Natural killer cell (primary cell): ENCODE results near the gene PTPRR. TPM values are rescaled to one million over a fixed set of nuclear protein-coding genes. Genes with fewer than 3 reads are reported as not detected.

Experiments used
- ATAC-seq, 3 donors: fragments of 150-1000 bp in 2 of 3; fragments of 200-7000 bp in 1 of 3; cut with Tn5 transposase; 1 replicate in 1 of 3; 2 replicates in 2 of 3; pipeline ENCODE4 v1.10.0; 2021; ENCODE audit warnings: mild to moderate bottlenecking in 2 of 3, moderate library complexity in 2 of 3
- DNase-seq, 2 donors: peaks; one replicate each; pipeline versions ENCODE4 v3.0.0 to v3.0.0-alpha.2; 2013 to 2021; ENCODE audit warnings: mixed read lengths in 1 of 2
- H3K27ac ChIP-seq: one replicate; pipeline ENCODE4 v1.5.1; 2013; ENCODE audit warnings: mild to moderate bottlenecking, low read length
- H3K27me3 ChIP-seq: one replicate; pipeline ENCODE4 v1.6.1; 2013; ENCODE audit warnings: low read length; ENCODE audit not compliant: control insufficient read depth, insufficient read depth
- H3K36me3 ChIP-seq: one replicate; pipeline ENCODE4 v1.6.1; 2013; ENCODE audit warnings: low read length; ENCODE audit not compliant: control insufficient read depth, insufficient read depth
- H3K4me1 ChIP-seq: one replicate; pipeline ENCODE4 v1.6.1; 2013; ENCODE audit warnings: low read length; ENCODE audit not compliant: control insufficient read depth, insufficient read depth
- H3K4me3 ChIP-seq: one replicate; pipeline ENCODE4 v1.5.1; 2013; ENCODE audit warnings: low read length
- H3K9me3 ChIP-seq: one replicate; pipeline ENCODE4 v1.6.1; 2013; ENCODE audit warnings: low read length; ENCODE audit not compliant: control insufficient read depth, insufficient read depth
- H3K27ac Mint-ChIP-seq, 2 donors: one replicate each; pipeline ENCODE4 v1.8.0; 2022; ENCODE audit warnings: mild to moderate bottlenecking in 2 of 2, mixed read lengths in 2 of 2, moderate library complexity in 1 of 2
- H3K27me3 Mint-ChIP-seq, 2 donors: one replicate each; pipeline ENCODE4 v1.8.0; 2022; ENCODE audit warnings: low read depth in 2 of 2, mixed read lengths in 2 of 2
- H3K36me3 Mint-ChIP-seq: one replicate; pipeline ENCODE4 v1.8.0; 2022; ENCODE audit warnings: mixed read lengths
- H3K4me1 Mint-ChIP-seq, 2 donors: one replicate each; pipeline ENCODE4 v1.8.0; 2022; ENCODE audit warnings: mixed read lengths in 2 of 2
- H3K4me3 Mint-ChIP-seq: one replicate; pipeline ENCODE4 v1.8.0; 2022; ENCODE audit warnings: mild to moderate bottlenecking, moderate library complexity, mixed read lengths
- H3K9me3 Mint-ChIP-seq, 2 donors: one replicate each; pipeline ENCODE4 v1.8.0; 2022; ENCODE audit warnings: mixed read lengths in 2 of 2
- WGBS: methylation state at CpG from one replicate; pipeline ENCODE4 v1.1.7; 2013; ENCODE audit warnings: missing lambda C conversion rate; ENCODE audit not compliant: insufficient coverage; 5-methylcytosine and 5-hydroxymethylcytosine counted together
- intact Hi-C: fragments of 100-400 bp; cut with micrococcal nuclease; formaldehyde crosslinking; loops from one replicate; pipeline ENCODE4 v1.14.2; 2022
- total RNA-seq, 4 donors: library from RNA; stranded (reverse); fragments of 120-200 nt in 1 of 4; gene quantifications; one replicate each; pipeline versions ENCODE4 v1.2.3 to v1.2.4, GENCODE V29; 2013 to 2022
- TF ChIP-seq, protein P1 (sequence below): fragments of 200-600 bp; IDR thresholded peaks from one replicate; pipeline ENCODE4 v1.8.0; 2022; ENCODE audit warnings: antibody characterized with exemption

Gene PTPRR
- total RNA-seq, 3 donors from 2014 or later (not counting 1 experiment from before 2014, with no cell fraction given) = 0.91 to 1.3 TPM; not detected in 1

DNA sequence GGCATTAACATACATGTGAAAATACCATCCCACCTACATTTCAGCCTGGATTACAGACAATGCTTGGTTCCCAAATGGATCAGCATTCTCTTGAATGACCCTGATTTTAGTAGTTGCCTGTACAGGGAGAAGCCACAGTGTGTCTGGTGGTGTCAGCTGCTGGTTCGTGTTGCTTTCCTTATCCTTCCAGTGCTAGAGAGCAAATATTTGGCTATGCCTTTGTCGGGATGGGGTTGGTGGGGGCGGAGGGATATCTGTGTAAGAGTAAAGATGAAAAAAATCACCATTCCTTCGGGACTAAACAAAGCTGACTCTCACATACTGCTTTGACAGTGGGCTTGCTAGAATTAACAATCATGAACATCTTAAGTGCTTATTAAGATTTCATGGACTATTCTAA is 96.0 kb downstream of the PTPRR start:
- no peaks in the 10 kb centered on the region for H3K4me1 Mint-ChIP-seq
- Histone ChIP-seq H3K4me3 (no peak overlapping the region), H3K27ac (no peak overlapping the region), H3K36me3 (no peaks in the 10 kb centered on the region), H3K9me3 (no peaks in the 10 kb centered on the region), H3K4me1 (no peaks in the 10 kb centered on the region), H3K27me3 (no peaks in the 10 kb centered on the region)
- 76% methylated on average over 4 of the region's 4 CpGs for WGBS
- peaks cover 3 to 7% of the 10 kb centered on the region in 2 donors for H3K9me3 Mint-ChIP-seq
- no peak overlapping the region for H3K27ac Mint-ChIP-seq
- TF ChIP-seq, protein P1, sequence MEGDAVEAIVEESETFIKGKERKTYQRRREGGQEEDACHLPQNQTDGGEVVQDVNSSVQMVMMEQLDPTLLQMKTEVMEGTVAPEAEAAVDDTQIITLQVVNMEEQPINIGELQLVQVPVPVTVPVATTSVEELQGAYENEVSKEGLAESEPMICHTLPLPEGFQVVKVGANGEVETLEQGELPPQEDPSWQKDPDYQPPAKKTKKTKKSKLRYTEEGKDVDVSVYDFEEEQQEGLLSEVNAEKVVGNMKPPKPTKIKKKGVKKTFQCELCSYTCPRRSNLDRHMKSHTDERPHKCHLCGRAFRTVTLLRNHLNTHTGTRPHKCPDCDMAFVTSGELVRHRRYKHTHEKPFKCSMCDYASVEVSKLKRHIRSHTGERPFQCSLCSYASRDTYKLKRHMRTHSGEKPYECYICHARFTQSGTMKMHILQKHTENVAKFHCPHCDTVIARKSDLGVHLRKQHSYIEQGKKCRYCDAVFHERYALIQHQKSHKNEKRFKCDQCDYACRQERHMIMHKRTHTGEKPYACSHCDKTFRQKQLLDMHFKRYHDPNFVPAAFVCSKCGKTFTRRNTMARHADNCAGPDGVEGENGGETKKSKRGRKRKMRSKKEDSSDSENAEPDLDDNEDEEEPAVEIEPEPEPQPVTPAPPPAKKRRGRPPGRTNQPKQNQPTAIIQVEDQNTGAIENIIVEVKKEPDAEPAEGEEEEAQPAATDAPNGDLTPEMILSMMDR = no peak
- no peaks in the 10 kb centered on the region for H3K36me3 Mint-ChIP-seq
- DNase-seq = no peak
- H3K27me3 Mint-ChIP-seq = no peaks in the 10 kb centered on the region
- no peak for ATAC-seq
- no peak overlapping the region for H3K4me3 Mint-ChIP-seq
- intact Hi-C loops = no loop called here

DNA sequence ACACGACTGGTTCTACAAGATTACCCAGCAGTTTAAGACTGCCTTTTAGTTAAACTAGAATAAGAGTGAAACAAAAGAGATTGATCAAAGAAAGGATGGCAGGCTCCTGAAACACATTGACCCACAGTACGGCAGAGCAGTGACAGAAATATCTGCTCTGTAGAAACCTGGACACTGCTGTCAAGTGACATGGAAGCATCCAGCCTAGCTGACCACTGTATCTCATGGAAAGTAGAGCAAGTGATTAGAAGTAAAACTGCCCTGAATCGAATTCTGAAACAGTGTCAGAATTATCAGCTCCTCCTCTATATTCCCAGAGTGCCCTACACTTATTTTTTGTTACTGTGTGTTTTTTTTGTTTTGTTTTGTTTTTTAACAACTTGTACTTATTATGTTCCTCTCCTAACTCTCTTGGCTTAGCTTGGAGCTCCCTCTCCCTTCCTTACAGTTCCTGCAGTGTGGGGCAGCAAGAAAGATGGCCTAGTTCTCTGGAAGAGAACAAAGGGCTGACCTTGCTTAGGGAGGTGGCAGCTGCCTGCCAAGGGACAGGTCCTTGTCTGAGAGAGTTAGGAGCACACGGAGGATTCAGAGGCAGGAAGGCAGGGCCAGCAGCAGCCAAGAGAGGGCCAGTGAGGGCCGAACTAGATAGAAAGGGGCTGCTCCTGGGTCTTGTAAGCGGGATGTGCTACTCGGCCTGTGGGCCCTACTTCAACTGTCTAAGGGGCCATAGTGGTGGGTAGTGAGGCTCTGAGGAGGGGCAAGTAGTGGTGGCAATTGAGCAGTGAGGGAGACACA is 97.2 kb downstream of the PTPRR start:
- Mint-ChIP-seq H3K4me1 (no peaks in the 10 kb centered on the region), H3K9me3 (peaks cover 3 to 5% of the 10 kb centered on the region in 2 donors), H3K36me3 (no peaks in the 10 kb centered on the region), H3K27ac (no peak overlapping the region), H3K27me3 (no peaks in the 10 kb centered on the region), H3K4me3 (no peak overlapping the region)
- intact Hi-C loops = no loop called here
- Histone ChIP-seq H3K9me3 (no peaks in the 10 kb centered on the region), H3K4me3 (no peak overlapping the region), H3K36me3 (no peaks in the 10 kb centered on the region), H3K4me1 (no peaks in the 10 kb centered on the region), H3K27ac (no peak overlapping the region), H3K27me3 (no peaks in the 10 kb centered on the region)
- WGBS = 76% methylated on average over 6 of the region's 7 CpGs
- ATAC-seq = no peak
- TF ChIP-seq, protein P1 = no peak
- DNase-seq = no peak

DNA sequence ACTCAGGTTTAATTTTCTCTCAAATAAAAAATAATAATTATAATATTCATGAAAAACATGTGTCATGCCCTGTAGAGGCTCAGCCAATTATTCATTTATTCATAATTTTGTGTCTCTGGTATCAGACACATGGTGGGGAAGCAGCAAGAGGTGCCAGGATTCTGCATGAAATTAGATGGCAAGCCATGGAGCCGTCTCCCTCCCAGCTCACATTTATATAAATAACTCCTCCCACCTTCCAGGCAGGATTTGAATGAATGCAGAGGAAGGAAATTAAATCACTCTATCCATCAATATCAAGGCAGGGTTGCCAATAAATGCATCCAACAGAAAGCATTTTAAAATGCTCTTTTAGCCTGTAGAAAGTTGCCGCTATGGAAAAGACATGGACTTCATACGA is 98.1 kb downstream of the PTPRR start:
- Mint-ChIP-seq H3K36me3 (no peaks in the 10 kb centered on the region), H3K27me3 (no peaks in the 10 kb centered on the region), H3K4me3 (no peak overlapping the region), H3K27ac (no peak overlapping the region), H3K9me3 (peaks cover 3 to 5% of the 10 kb centered on the region in 2 donors), H3K4me1 (no peaks in the 10 kb centered on the region)
- Histone ChIP-seq H3K4me1 (no peaks in the 10 kb centered on the region), H3K9me3 (no peaks in the 10 kb centered on the region), H3K27me3 (no peaks in the 10 kb centered on the region), H3K4me3 (no peak overlapping the region), H3K36me3 (no peaks in the 10 kb centered on the region), H3K27ac (no peak overlapping the region)
- intact Hi-C loops = no loop called here
- DNase-seq (no peak), ATAC-seq (no peak)
- TF ChIP-seq, protein P1 = no peak
- WGBS = 100% methylated on average over 2 of the region's 3 CpGs

DNA sequence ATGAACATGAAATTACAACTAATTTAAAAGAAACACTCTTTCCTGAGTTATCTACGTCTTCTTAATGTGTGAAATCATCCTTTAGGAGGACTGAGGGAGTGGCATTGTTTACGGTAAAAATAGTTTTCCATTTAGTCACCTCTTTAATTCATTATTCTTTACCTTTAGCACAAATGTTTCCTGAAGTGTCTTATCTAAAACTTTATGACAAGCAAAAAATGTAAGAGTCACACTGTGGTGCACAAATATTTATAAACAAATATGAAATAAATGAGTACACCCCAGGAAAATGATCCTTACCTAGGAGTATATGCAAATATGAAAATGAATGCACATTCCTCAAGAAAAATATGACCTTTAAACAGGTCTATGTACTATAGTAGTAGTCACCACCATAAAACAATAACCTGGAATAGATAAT is 104.6 kb downstream of the PTPRR start:
- Mint-ChIP-seq H3K27me3 (peaks cover 3 to 7% of the 10 kb centered on the region in 2 donors), H3K36me3 (no peaks in the 10 kb centered on the region), H3K4me1 (no peaks in the 10 kb centered on the region), H3K4me3 (no peak overlapping the region), H3K27ac (no peak overlapping the region), H3K9me3 (peaks cover 6 to 7% of the 10 kb centered on the region in 2 donors)
- H3K9me3 ChIP-seq = no peaks in the 10 kb centered on the region
- H3K36me3 ChIP-seq = no peaks in the 10 kb centered on the region
- WGBS = no CpG with 5 or more reads among the region's 2 CpGs
- H3K27me3 ChIP-seq = no peaks in the 10 kb centered on the region
- intact Hi-C loops = no loop called here
- TF ChIP-seq, protein P1 = no peak
- H3K27ac ChIP-seq = no peak overlapping the region
- no peak overlapping the region for H3K4me3 ChIP-seq
- H3K4me1 ChIP-seq = no peaks in the 10 kb centered on the region
- ATAC-seq (no peak), DNase-seq (no peak)
